Activated T-cell treated with anti-CD3 and anti-CD28 coated beads for 4 hours (primary cell): ENCODE results near the gene HIVEP2.

ENCODE experiments used
- DNase-seq: peaks from one replicate; pipeline ENCODE4 v3.0.0-alpha.2; 2020

The HIVEP2 gene

GRCh38 chr6:142839686-142840040 lies 105.3 kb downstream of the HIVEP2 start:
- DNase-seq: no peak

GRCh38 chr6:142838821-142839685 lies 105.9 kb downstream of the HIVEP2 start:
- no peak for DNase-seq

GRCh38 chr6:142835787-142836535 lies 109.0 kb downstream of the HIVEP2 start:
- DNase-seq: no peak

GRCh38 chr6:142834853-142835252 lies 110.1 kb downstream of the HIVEP2 start:
- no peak for DNase-seq

GRCh38 chr6:142833798-142834197 lies 111.2 kb downstream of the HIVEP2 start:
- DNase-seq: no peak

GRCh38 chr6:142833054-142833453 lies 111.9 kb downstream of the HIVEP2 start:
- DNase-seq: no peak

GRCh38 chr6:142830807-142831206 lies 114.2 kb downstream of the HIVEP2 start:
- DNase-seq: no peak

- no peak for DNase-seq
These were observed 114.8 kb downstream of the HIVEP2 start for GRCh38 chr6:142830116-142830710.

- no peak for DNase-seq
These were observed 115.4 kb downstream of the HIVEP2 start for GRCh38 chr6:142829556-142829955.

GRCh38 chr6:142827991-142828390 lies 117.0 kb downstream of the HIVEP2 start:
- no peak for DNase-seq

GRCh38 chr6:142827369-142827768 lies 117.6 kb downstream of the HIVEP2 start:
- no peak for DNase-seq

- DNase-seq: no peak
These were observed 119.2 kb downstream of the HIVEP2 start for GRCh38 chr6:142825760-142826159.

- no peak for DNase-seq
These were observed 120.5 kb downstream of the HIVEP2 start for GRCh38 chr6:142824426-142824825.

- DNase-seq: no peak
These were observed 121.6 kb downstream of the HIVEP2 start for GRCh38 chr6:142823256-142823902.

- DNase-seq: no peak
These were observed 122.1 kb downstream of the HIVEP2 start for GRCh38 chr6:142822842-142823241.

- no peak for DNase-seq
These were observed 122.6 kb downstream of the HIVEP2 start for GRCh38 chr6:142822383-142822782.

GRCh38 chr6:142821860-142822259 lies 123.1 kb downstream of the HIVEP2 start:
- no peak for DNase-seq

GRCh38 chr6:142821164-142821716 lies 123.7 kb downstream of the HIVEP2 start:
- no peak for DNase-seq

- DNase-seq: no peak
These were observed 124.5 kb downstream of the HIVEP2 start for GRCh38 chr6:142820338-142821051.

- peak; percentile 38 for DNase-seq
These were observed 125.2 kb downstream of the HIVEP2 start for GRCh38 chr6:142819603-142820337.

GRCh38 chr6:142816486-142816885 lies 128.5 kb downstream of the HIVEP2 start:
- DNase-seq: no peak

- no peak for DNase-seq
These were observed 128.9 kb downstream of the HIVEP2 start for GRCh38 chr6:142816031-142816430.
